B cell (primary cell): ENCODE measurements around the gene NDUFV2. TPM values are rescaled to one million over a fixed set of nuclear protein-coding genes. Genes with fewer than 3 reads are reported as not detected.

Experiments
- ATAC-seq: fragments of 200-7000 bp; cut with Tn5 transposase; one replicate; pipeline ENCODE4 v1.10.0; 2021; ENCODE audit warnings: low read depth, mild to moderate bottlenecking, moderate number of reproducible peaks, moderate library complexity
- CTCF ChIA-PET: fragments of 350-600 bp; sonication (Branson Sonifier 250); formaldehyde crosslinking; loops from one replicate; lab custom pipeline; 2021; ENCODE audit warnings: antibody characterized with exemption, inconsistent platforms; lab: Charles Lee
- POLR2A ChIA-PET: fragments of 350-600 bp; sonication (Branson Sonifier 250); formaldehyde crosslinking; loops from one replicate; lab custom pipeline; 2021; ENCODE audit warnings: antibody characterized with exemption; lab: Charles Lee
- DNase-seq: peaks from one replicate; pipeline ENCODE4 v3.0.0; 2013
- H2AFZ ChIP-seq: 2 replicates; pipeline ENCODE4 v1.6.1; 2012; ENCODE audit warnings: mild to moderate bottlenecking, low read depth, low read length; ENCODE audit not compliant: insufficient read depth, poor library complexity, severe bottlenecking
- H3K27ac ChIP-seq, 2 donors: 1 replicate in 1 of 2; 2 replicates in 1 of 2; pipeline ENCODE4 v1.5.1; 2012 to 2013; ENCODE audit warnings: low read length in 2 of 2, mild to moderate bottlenecking in 2 of 2, moderate library complexity in 1 of 2
- H3K27me3 ChIP-seq, 4 experiments: fragments of 200-600 bp in 1 of 4; sonication (generic) in 1 of 4; replicated peaks in 1 of 4; 1 replicate in 2 of 4; 2 replicates in 2 of 4; pipeline versions ENCODE4 v1.6.1 to v1.7.0; 2013 to 2016; ENCODE audit warnings: low read length in 3 of 4, mild to moderate bottlenecking in 2 of 4, mixed read lengths in 1 of 4, moderate library complexity in 1 of 4; ENCODE audit not compliant: insufficient read depth in 4 of 4, control insufficient read depth in 3 of 4; ENCODE audit errors: control extremely low read depth in 1 of 4
- H3K36me3 ChIP-seq, 2 experiments: replicated peaks in 1 of 2; 1 replicate in 1 of 2; 2 replicates in 1 of 2; pipeline versions ENCODE4 v1.6.1 to v1.7.1; 2013; ENCODE audit warnings: low read length in 1 of 2; ENCODE audit not compliant: insufficient read depth in 2 of 2, control insufficient read depth in 1 of 2; ENCODE audit errors: control extremely low read depth in 1 of 2, extremely low read depth in 1 of 2
- H3K4me1 ChIP-seq, 2 donors: fragments of 200-600 bp in 1 of 2; sonication (generic) in 1 of 2; 1 replicate in 1 of 2; 2 replicates in 1 of 2; pipeline versions ENCODE4 v1.5.1 to v1.6.1; 2013 to 2017; ENCODE audit warnings: low read length in 2 of 2; ENCODE audit not compliant: control insufficient read depth in 2 of 2, insufficient read depth in 2 of 2
- H3K4me2 ChIP-seq: replicated peaks from 2 replicates; pipeline ENCODE3; 2012; ENCODE audit warnings: mild to moderate bottlenecking, low read depth, low read length; ENCODE audit not compliant: poor library complexity, severe bottlenecking
- H3K4me3 ChIP-seq, 5 experiments: fragments of 200-600 bp in 1 of 5; sonication (generic) in 1 of 5; 1 replicate in 3 of 5; 2 replicates in 2 of 5; pipeline versions ENCODE4 v1.5.1 to v1.7.0; 2011 to 2016; ENCODE audit warnings: low read length in 4 of 5, mild to moderate bottlenecking in 4 of 5, low read depth in 2 of 5, control low read depth in 1 of 5, moderate library complexity in 1 of 5; ENCODE audit not compliant: insufficient read depth in 1 of 5; ENCODE audit errors: control extremely low read depth in 1 of 5, extremely low read depth in 1 of 5
- H3K79me2 ChIP-seq: fragments of 200-600 bp; sonication (generic); one replicate; pipeline ENCODE4 v1.6.0; 2016; ENCODE audit warnings: low read length; ENCODE audit not compliant: control insufficient read depth, insufficient read depth
- H3K9ac ChIP-seq: fragments of 200-600 bp; sonication (generic); 2 replicates; pipeline ENCODE4 v1.6.1; 2017; ENCODE audit warnings: mild to moderate bottlenecking, low read length, moderate library complexity
- H3K9me3 ChIP-seq, 3 donors: one replicate each; pipeline versions ENCODE4 v1.6.1 to v1.7.1; 2013; ENCODE audit warnings: low read length in 2 of 3; ENCODE audit not compliant: control insufficient read depth in 2 of 3, insufficient read depth in 1 of 3; ENCODE audit errors: control extremely low read depth in 1 of 3
- H4K20me1 ChIP-seq: 2 replicates; pipeline ENCODE4 v1.6.0; 2012; ENCODE audit warnings: mild to moderate bottlenecking, low read length; ENCODE audit not compliant: insufficient read depth, control insufficient read depth, poor library complexity, severe bottlenecking
- H3K27ac Mint-ChIP-seq: one replicate; pipeline ENCODE4 v1.8.0; 2021; ENCODE audit warnings: mixed read lengths
- H3K27me3 Mint-ChIP-seq: one replicate; pipeline ENCODE4 v1.8.0; 2021; ENCODE audit warnings: mixed read lengths
- H3K4me1 Mint-ChIP-seq: one replicate; pipeline ENCODE4 v1.8.0; 2021; ENCODE audit warnings: mixed read lengths
- H3K4me3 Mint-ChIP-seq: one replicate; pipeline ENCODE4 v1.8.0; 2021; ENCODE audit warnings: mixed read lengths
- H3K9me3 Mint-ChIP-seq: one replicate; pipeline ENCODE4 v1.8.0; 2022; ENCODE audit warnings: mixed read lengths; ENCODE audit not compliant: insufficient read depth
- EZH2 ChIP-seq: IDR thresholded peaks from 2 replicates; pipeline ENCODE4 v1.6.1; 2012; ENCODE audit warnings: borderline replicate concordance, low read depth, mild to moderate bottlenecking, moderate library complexity, low read length; ENCODE audit not compliant: insufficient read depth, poor library complexity, severe bottlenecking
- WGBS: methylation state at CpG from one replicate; pipeline ENCODE4 v1.1.5; 2013; ENCODE audit warnings: missing lambda C conversion rate; ENCODE audit not compliant: insufficient coverage; 5-methylcytosine and 5-hydroxymethylcytosine counted together
- intact Hi-C: fragments of 100-400 bp; cut with micrococcal nuclease; formaldehyde crosslinking; loops from one replicate; pipeline ENCODE4 v1.10.0; 2022
- polyA plus RNA-seq: library from polyadenylated mRNA; depleted of rRNA; stranded (reverse); fragments of >200 nt; gene quantifications from 2 replicates; pipeline ENCODE4 v1.2.3, GENCODE V29; 2012
- total RNA-seq, 2 donors: library from RNA; stranded (reverse); fragments of 120-200 nt in 1 of 2; gene quantifications; 1 replicate in 1 of 2; 2 replicates in 1 of 2; pipeline versions ENCODE4 v1.2.3 to v1.2.4, GENCODE V29; 2013 to 2022
- TF ChIP-seq, protein P1 (sequence below): fragments of 200-600 bp; IDR thresholded peaks from one replicate; pipeline ENCODE4 v1.8.0; 2022; ENCODE audit warnings: antibody characterized with exemption, mild to moderate bottlenecking

The NDUFV2 gene
- total and polyA plus RNA-seq, 2 donors (not counting 1 experiment from before 2014, with no cell fraction given): 44.4 to 137 TPM

DNA sequence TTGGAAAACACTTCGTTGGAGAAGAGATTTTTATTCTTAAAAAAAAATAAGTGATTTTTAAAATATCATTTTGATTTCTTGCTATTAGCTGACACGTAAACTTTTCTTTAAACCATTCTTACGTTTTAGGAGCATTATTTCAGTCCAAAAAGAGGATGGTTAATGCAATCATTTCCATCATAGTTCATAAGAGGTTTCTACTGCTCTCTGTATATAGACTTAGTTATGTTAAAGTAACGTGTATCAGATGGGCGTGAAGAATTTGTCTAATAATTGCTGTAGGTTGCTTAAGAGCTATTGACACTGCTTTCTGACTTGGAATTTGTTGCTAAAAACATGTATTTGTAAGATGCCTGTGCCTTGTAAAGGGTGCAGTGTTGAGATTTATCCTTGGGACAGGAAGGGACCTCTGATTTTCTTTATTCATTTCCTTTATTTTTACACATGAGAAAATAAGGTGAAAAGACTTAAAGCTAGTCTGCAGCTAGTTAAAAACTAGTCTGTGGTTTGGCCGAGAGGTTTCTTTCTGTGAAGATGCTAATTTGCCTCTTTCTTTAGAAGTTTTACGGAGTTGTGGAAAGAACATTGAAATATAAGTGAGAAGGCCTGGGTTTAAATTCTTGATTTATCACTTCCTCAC is 37.0 kb downstream of the NDUFV2 start:
- no peak for ATAC-seq
- Histone ChIP-seq H3K27me3 (no peaks in the 10 kb centered on the region), H4K20me1 (peaks cover 29% of the 10 kb centered on the region)

More for the DNA sequence above, 37.0 kb downstream of the NDUFV2 start:
- Mint-ChIP-seq H3K27me3 (no peaks in the 10 kb centered on the region), H3K4me3 (peak overlapping the region; percentile 98), H3K27ac (peak overlapping the region; percentile 98), H3K4me1 (peaks cover 62% of the 10 kb centered on the region), H3K9me3 (no peaks in the 10 kb centered on the region)
- no peak for TF ChIP-seq EZH2
- TF ChIP-seq, protein P1, sequence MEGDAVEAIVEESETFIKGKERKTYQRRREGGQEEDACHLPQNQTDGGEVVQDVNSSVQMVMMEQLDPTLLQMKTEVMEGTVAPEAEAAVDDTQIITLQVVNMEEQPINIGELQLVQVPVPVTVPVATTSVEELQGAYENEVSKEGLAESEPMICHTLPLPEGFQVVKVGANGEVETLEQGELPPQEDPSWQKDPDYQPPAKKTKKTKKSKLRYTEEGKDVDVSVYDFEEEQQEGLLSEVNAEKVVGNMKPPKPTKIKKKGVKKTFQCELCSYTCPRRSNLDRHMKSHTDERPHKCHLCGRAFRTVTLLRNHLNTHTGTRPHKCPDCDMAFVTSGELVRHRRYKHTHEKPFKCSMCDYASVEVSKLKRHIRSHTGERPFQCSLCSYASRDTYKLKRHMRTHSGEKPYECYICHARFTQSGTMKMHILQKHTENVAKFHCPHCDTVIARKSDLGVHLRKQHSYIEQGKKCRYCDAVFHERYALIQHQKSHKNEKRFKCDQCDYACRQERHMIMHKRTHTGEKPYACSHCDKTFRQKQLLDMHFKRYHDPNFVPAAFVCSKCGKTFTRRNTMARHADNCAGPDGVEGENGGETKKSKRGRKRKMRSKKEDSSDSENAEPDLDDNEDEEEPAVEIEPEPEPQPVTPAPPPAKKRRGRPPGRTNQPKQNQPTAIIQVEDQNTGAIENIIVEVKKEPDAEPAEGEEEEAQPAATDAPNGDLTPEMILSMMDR: no peak
- no peak for DNase-seq
- POLR2A ChIA-PET: interaction anchor here (0.6 to 1.5 kb wide), 3 partner anchors 22 to 55 kb away, joined by 3 to 7 read pairs (median 4); no protein-coding TSS in a partner anchor
- H3K27ac ChIP-seq: peak overlapping the region; percentile 86 to 89
- peak overlapping the region; percentile 39 for H3K9ac ChIP-seq
- no peak overlapping the region for H2AFZ ChIP-seq
- no peaks in the 10 kb centered on the region for H3K9me3 ChIP-seq
- CTCF ChIA-PET: interaction anchor here (0.7 to 1.7 kb wide), 6 partner anchors 8 to 66 kb away, joined by 3 to 5 read pairs (median 3); no protein-coding TSS in a partner anchor
- peak overlapping the region; percentile 71 for H3K4me2 ChIP-seq
- H3K79me2 ChIP-seq: peaks cover 66% of the 10 kb centered on the region
- H3K4me3 ChIP-seq: peak overlapping the region in 2 of 5 experiments; percentile 31 to 49
- intact Hi-C loops: loop anchor here (1.0 to 10.0 kb wide), 2 partner anchors 9 to 475 kb away; partner anchors contain the start of gene PPP4R1
- WGBS: no CpG with 5 or more reads among the region's 7 CpGs
- peaks cover 0 to 2% of the 10 kb centered on the region in 2 experiments for H3K36me3 ChIP-seq
- peaks cover 58 to 67% of the 10 kb centered on the region in 2 donors for H3K4me1 ChIP-seq
